Measurements from ENCODE around the gene LEKR1.

Gene LEKR1

DNA sequence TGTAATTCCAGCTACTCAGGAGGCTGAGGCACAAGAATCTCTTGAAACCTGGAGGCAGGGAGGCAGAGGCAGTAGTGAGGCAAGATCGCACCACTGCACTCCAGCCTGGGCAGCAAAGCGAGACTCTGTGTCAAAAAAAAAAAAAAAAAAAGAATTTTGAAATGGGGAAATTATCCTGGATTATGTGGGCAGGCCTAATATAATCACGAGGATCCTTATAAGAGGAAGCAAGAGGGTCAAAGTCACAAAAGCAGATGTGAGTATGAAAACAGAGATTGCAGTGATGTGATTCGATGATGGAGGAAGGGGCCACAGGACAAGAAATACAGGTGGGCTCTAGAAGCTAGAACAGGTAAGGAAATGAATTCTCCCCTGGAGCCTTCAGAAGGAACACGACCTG is 159.6 kb downstream of the LEKR1 start:
- H3K27ac ChIP-seq = no peak overlapping the region
- TF ChIP-seq, protein P1, sequence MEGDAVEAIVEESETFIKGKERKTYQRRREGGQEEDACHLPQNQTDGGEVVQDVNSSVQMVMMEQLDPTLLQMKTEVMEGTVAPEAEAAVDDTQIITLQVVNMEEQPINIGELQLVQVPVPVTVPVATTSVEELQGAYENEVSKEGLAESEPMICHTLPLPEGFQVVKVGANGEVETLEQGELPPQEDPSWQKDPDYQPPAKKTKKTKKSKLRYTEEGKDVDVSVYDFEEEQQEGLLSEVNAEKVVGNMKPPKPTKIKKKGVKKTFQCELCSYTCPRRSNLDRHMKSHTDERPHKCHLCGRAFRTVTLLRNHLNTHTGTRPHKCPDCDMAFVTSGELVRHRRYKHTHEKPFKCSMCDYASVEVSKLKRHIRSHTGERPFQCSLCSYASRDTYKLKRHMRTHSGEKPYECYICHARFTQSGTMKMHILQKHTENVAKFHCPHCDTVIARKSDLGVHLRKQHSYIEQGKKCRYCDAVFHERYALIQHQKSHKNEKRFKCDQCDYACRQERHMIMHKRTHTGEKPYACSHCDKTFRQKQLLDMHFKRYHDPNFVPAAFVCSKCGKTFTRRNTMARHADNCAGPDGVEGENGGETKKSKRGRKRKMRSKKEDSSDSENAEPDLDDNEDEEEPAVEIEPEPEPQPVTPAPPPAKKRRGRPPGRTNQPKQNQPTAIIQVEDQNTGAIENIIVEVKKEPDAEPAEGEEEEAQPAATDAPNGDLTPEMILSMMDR (conservative IDR thresholded peaks at IDR 0.05) = no peak
- TF ChIP-seq ZFX (IDR thresholded peaks at IDR 0.05) = no peak

DNA sequence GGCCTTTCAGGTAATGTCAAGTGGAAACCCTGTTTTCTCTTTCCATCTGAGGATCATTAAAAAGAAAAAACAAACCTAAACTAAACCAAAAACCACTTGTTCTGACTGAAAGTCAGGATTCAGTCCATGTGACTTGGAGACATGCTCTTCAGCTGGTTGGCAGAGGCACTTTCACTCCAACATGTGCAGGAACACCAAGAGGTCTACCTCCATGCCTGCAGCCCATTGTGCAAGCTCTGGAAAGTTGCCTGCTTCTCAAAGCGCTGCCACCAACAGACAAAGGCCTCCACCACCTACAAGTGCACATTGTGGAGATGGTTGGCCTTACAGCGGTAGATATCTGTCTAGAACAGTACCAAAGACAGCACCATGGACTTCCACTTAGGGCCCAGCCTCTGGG is 161.8 kb downstream of the LEKR1 start:
- TF ChIP-seq, protein P1 (conservative IDR thresholded peaks at IDR 0.05) = no peak
- TF ChIP-seq ZFX (IDR thresholded peaks at IDR 0.05) = no peak
- H3K27ac ChIP-seq = no peak overlapping the region

DNA sequence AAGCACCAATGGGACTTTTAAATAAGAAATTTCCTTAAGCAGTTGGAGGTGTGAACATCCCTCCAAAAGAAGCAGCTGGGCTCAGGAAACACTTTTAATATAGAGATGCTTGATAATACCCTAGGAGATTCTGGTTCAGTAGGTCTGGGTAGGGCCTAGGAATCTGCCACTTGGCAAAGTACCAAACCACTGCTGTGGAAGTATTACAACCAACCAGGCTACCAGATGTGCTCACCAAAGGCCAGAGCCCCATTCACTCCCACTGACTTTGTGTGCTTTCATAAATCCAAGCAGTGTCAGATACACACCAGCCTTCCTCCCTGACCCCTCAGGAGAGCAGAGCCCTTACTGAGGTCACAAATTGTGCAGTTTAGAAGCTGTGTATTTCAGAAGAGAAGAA is 171.2 kb downstream of the LEKR1 start:
- TF ChIP-seq, protein P1 (conservative IDR thresholded peaks at IDR 0.05) = no peak
- TF ChIP-seq ZFX (IDR thresholded peaks at IDR 0.05) = no peak
- no peak overlapping the region for H3K27ac ChIP-seq

DNA sequence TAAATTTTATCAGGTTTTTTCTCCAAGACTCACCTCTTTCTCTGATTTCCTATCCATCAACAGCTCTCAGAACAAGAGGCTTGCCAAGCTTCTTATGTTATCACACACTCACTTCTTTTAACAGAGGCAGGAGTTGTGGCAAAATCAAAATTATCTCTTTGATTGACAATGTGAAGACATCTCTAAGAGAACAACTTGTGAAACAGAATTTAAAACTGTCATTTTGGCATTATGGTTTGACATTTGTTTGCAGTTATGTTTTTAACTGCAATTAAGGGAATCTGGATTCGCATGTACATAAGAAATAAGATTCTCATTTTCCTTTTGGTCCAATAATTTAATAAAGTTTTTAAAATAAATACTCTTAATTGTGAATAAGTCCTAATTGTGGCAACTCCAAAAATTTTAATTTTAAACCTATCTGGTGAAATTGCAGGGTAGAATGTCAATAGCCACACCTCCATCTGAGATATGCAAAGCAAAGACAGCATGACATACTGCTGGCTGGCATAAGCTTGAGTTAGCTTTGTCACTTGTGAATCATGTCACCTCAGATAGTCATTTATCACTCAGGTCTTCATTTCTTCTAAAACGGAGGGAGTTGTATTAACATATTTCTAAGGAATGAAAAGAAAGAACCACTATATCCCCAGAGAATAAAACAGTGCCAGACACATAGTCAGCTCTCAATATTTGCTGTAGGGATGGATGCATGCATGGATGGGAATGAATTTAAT is 175.2 kb downstream of the LEKR1 start:
- TF ChIP-seq ZFX (IDR thresholded peaks at IDR 0.05) = no peak
- TF ChIP-seq, protein P1 (conservative IDR thresholded peaks at IDR 0.05) = no peak
- no peak overlapping the region for H3K27ac ChIP-seq

DNA sequence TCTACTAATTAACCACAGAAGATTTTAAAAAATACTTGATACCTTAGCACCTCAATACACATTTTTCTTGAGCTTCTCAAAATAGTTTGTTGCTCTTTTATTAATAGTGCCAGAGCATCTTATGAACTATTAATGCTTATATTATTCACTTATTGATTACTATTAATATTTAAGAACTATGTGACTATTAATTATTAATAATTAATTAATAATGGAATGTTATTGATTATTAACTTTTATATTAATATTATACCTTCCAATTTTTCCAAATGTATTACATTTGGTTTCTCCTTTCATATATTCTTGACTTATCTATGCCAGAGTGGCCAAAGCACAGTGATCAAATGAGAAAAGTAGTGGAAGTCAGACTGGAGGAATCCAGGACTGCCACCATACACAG is 195.5 kb downstream of the LEKR1 start:
- H3K27ac ChIP-seq = no peak overlapping the region
- TF ChIP-seq, protein P1 (conservative IDR thresholded peaks at IDR 0.05) = no peak
- no peak for TF ChIP-seq ZFX (IDR thresholded peaks at IDR 0.05)

DNA sequence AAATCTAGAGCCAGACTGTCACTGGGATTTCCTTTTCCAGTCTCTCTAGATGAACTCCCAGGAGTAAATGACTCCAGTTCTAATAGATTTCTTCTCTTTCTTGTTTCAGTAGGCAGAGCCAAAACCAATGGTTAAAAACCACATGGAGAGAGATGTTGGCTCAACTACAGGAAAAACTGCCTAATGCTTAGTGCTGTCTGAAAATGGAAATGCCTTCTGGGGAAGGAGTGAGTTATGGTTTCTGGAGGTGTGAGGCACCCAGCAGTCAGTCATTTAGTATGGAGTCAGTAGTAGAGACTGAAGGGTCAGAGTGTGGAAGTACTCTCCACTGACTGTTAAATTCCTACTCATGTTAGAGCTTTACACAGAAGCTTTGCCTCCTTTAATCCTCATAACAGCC is 197.1 kb downstream of the LEKR1 start:
- H3K27ac ChIP-seq = no peak overlapping the region
- no peak for TF ChIP-seq ZFX (IDR thresholded peaks at IDR 0.05)
- TF ChIP-seq, protein P1 (conservative IDR thresholded peaks at IDR 0.05) = no peak

DNA sequence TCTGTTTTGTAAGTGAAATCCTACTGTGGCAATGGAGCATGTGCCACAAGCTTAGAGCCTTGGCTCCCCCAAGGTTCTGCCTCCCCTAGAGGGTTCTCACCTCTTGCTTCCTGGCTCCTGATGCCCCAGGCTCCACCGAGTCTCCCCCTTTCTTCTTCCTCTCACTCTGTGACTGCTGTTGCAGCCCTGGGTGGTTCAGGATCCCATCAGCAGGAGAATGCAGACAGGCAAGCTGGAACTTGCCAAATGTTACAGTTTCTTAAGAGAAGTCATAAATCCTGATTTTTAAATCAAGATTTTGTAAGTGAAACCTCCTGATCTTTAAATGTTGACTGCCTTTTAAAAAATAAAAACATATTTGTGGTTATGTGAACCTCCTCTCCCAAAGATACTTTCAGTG is 199.9 kb downstream of the LEKR1 start:
- no peak overlapping the region for H3K27ac ChIP-seq
- TF ChIP-seq, protein P1 (conservative IDR thresholded peaks at IDR 0.05) = no peak
- no peak for TF ChIP-seq ZFX (IDR thresholded peaks at IDR 0.05)
